ENCODE results near the gene CREB3L4.
A peak's percentile ranks its signal among the peaks of the same experiment; 100 is the strongest.
"Not testable (repeated sequence)": the region's sequence is repeated elsewhere in the genome, so short reads cannot be mapped to it uniquely, and the experiment has no call there.

Gene CREB3L4

DNA sequence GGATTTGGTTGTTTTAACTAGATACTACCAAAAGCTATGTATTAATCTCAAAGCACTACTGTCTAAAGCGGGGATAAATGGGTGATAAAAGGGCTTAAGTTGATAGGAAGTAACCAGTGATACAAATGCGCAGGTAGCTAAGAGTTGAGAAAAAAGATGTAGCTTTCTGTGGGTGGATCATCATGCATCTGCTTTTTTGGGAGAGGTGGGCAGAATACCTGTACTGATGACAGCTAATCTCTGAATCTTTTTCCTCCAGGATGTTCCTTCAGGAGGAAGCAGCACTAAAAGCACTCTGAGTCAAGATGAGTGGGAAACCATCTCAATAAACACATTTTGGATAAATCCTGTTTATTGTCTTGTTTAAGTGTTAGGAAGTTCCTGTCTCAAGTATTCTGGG is 24.1 kb downstream of the CREB3L4 start:
- no peaks in the 10 kb centered on the region for H3K9me3 Mint-ChIP-seq
- no peaks in the 10 kb centered on the region for H3K27me3 Mint-ChIP-seq
- intact Hi-C loops (cut with micrococcal nuclease): loop anchor here (2.0 to 5.0 kb wide), 2 partner anchors 190 to 321 kb away; partner anchors contain the start of gene ILF2
- peaks cover 42% of the 10 kb centered on the region for H3K4me1 Mint-ChIP-seq (ENCODE audit: low read depth)
- peaks cover 56% of the 10 kb centered on the region for H3K36me3 Mint-ChIP-seq (ENCODE audit: low read depth)
- H3K27ac Mint-ChIP-seq: peak overlapping the region; percentile 98
- peak overlapping the region; percentile 91 for H3K4me3 Mint-ChIP-seq

DNA sequence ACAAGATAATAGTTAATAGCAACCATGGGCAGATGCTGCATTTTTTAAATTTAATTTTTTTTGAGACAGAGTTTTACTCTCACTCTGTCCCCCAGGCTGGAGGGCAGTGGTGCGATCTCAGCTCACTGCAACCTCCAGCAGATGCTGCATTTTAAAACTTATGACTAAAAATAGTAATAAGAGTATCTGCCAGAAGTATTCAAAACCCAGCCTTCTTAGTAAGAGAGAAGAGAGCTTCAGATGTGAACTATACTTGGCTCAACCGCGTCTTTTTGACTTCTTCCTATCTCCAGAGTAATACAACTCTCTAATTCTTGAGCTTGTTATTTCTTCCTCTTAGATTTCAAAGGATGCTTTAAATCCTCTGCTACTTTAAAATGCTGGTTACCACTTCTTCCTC is 27.5 kb downstream of the CREB3L4 start:
- Mint-ChIP-seq H3K36me3 (ENCODE audit: low read depth) (peaks cover 56% of the 10 kb centered on the region), H3K9me3 (no peaks in the 10 kb centered on the region), H3K4me1 (ENCODE audit: low read depth) (peaks cover 30% of the 10 kb centered on the region), H3K4me3 (no peak overlapping the region), H3K27ac (no peak overlapping the region), H3K27me3 (no peaks in the 10 kb centered on the region)
- intact Hi-C loops (cut with micrococcal nuclease): no loop called here

DNA sequence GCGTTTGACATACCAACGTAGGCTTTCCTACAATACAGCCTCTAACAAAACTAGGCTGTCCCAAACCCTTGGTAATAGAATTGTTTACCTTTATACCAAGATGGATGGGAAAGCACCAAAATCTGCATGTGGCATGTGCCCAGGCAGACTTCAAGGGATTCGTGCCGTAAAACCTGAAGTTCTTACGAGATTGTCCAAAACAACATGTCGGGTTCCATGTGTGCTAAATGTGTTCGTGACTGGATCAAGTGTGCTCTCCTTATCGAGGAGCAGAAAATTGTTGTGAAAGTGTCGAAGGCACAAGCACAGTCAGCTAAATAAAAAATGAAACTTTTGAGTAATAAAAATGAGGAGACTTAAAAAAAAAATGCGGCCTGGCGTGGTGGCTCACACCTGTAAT is 27.9 kb downstream of the CREB3L4 start:
- Mint-ChIP-seq H3K27ac (no peak overlapping the region), H3K27me3 (no peaks in the 10 kb centered on the region), H3K36me3 (ENCODE audit: low read depth) (peaks cover 53% of the 10 kb centered on the region), H3K4me3 (no peak overlapping the region), H3K4me1 (ENCODE audit: low read depth) (peaks cover 27% of the 10 kb centered on the region), H3K9me3 (no peaks in the 10 kb centered on the region)
- intact Hi-C loops (cut with micrococcal nuclease): no loop called here

DNA sequence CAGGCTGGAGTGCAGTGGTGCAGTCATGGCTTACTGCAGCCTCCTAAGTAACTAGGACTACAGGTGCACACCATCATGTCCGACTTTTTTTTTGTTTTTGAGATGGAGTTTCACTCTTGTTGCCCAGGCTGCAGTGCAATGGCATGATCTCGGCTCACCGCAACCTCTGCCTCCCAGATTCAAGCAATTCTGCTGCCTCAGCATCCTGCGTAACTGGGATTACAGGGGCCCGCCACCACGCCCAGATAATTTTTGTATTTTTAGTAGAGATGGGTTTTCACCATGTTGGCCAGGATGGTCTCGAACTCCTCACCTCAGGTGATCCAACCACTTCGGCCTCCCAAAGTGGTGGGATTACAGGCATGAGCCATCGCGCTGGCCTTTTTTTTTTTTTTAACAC is 29.2 kb downstream of the CREB3L4 start:
- peaks cover 41% of the 10 kb centered on the region for H3K36me3 Mint-ChIP-seq (ENCODE audit: low read depth)
- H3K9me3 Mint-ChIP-seq; H3K27ac Mint-ChIP-seq; intact Hi-C loops (cut with micrococcal nuclease); H3K4me3 Mint-ChIP-seq; H3K27me3 Mint-ChIP-seq: not testable (repeated sequence)
- H3K4me1 Mint-ChIP-seq (ENCODE audit: low read depth): peaks cover 18% of the 10 kb centered on the region

DNA sequence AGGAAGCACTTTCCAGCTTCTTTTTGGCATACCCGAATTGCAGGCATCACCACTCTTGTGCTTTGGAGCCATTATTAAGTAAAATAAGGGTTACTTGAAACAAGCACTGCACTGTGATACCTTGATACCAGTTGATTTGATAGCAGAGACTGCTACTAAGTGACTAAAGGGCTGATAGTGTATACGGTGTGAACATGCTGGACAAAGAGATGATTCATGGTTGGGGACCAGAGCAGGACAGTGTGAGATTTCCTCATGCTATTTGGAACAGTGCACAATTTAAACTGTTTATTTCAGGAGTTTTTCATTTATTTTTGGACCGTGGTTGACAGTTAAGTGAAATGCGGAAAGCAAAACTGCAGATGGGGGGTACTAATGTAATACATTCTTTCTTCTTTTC is 32.7 kb downstream of the CREB3L4 start:
- Mint-ChIP-seq H3K27ac (no peak overlapping the region), H3K36me3 (ENCODE audit: low read depth) (peaks cover 7% of the 10 kb centered on the region), H3K9me3 (no peaks in the 10 kb centered on the region), H3K4me1 (ENCODE audit: low read depth) (no peaks in the 10 kb centered on the region), H3K4me3 (no peak overlapping the region), H3K27me3 (no peaks in the 10 kb centered on the region)
- intact Hi-C loops (cut with micrococcal nuclease): no loop called here

DNA sequence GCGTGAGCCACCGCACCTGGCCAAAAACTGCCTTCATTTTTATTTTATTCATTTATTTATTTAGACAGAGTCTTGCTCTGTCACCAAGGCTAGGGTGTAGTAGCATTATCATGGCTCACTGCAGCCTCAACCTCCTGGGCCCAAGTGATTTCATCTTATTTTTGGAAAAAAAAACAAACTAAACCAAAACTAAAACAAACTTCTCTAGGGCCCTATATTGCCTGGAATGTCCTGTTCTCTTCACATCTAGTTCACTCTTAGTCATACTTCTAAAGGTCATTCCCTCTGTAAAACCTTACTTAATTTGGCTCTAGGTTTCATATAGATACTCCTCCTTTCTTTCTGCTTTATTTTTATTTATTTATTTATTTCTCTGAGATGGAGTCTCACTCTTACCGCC is 38.4 kb downstream of the CREB3L4 start:
- intact Hi-C loops (cut with micrococcal nuclease): no loop called here
- H3K36me3 Mint-ChIP-seq (ENCODE audit: low read depth): no peaks in the 10 kb centered on the region
- H3K27me3 Mint-ChIP-seq: no peaks in the 10 kb centered on the region
- H3K4me3 Mint-ChIP-seq: no peak overlapping the region
- no peaks in the 10 kb centered on the region for H3K4me1 Mint-ChIP-seq (ENCODE audit: low read depth)
- H3K9me3 Mint-ChIP-seq: no peaks in the 10 kb centered on the region
- no peak overlapping the region for H3K27ac Mint-ChIP-seq

DNA sequence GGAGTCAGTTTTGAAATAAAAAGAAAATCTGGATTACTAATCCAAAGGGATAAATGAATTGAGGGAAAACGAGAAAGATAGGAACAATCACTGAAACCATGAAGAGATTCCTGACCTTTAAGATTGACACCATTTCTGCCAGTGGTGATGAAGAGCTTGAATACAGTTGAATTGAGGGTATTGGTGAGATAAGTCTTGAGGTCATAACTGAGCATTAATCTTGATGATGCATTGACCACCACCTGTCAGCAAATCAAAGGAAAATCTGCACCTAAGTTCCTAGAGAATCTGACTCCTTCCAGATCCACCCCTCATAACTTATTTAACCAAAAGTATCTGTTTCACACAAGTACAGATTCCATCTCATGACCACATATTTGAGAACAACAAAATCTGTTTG is 44.4 kb downstream of the CREB3L4 start:
- H3K36me3 Mint-ChIP-seq (ENCODE audit: low read depth): no peaks in the 10 kb centered on the region
- intact Hi-C loops (cut with micrococcal nuclease): no loop called here
- no peak overlapping the region for H3K27ac Mint-ChIP-seq

DNA sequence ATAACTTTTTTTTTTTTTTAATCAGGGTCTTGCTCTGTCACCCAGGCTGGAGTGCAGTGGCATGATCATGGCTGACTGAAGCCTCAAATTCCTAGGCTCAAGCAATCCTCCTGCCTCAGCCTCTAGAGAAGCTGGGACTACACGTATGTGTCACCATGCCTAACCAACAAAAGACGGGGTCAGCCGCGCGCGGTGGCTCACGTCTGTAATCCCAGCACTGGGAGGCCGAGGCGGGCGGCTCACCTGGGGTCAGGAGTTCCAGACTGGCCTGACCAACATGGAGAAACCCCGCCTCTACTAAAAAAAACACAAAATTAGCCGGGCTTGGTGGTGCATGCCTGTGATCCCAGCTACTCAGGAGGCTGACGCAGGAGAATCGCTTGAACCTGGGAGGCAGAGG is 44.8 kb downstream of the CREB3L4 start:
- H3K36me3 Mint-ChIP-seq (ENCODE audit: low read depth); H3K27ac Mint-ChIP-seq; H3K27me3 Mint-ChIP-seq; H3K9me3 Mint-ChIP-seq; H3K4me1 Mint-ChIP-seq (ENCODE audit: low read depth); H3K4me3 Mint-ChIP-seq; intact Hi-C loops (cut with micrococcal nuclease): not testable (repeated sequence)

More for the DNA sequence above, 44.4 kb downstream of the CREB3L4 start:
- no peaks in the 10 kb centered on the region for H3K27me3 Mint-ChIP-seq
- H3K4me1 Mint-ChIP-seq (ENCODE audit: low read depth): peaks cover 5% of the 10 kb centered on the region
- no peak overlapping the region for H3K4me3 Mint-ChIP-seq
- H3K9me3 Mint-ChIP-seq: no peaks in the 10 kb centered on the region

DNA sequence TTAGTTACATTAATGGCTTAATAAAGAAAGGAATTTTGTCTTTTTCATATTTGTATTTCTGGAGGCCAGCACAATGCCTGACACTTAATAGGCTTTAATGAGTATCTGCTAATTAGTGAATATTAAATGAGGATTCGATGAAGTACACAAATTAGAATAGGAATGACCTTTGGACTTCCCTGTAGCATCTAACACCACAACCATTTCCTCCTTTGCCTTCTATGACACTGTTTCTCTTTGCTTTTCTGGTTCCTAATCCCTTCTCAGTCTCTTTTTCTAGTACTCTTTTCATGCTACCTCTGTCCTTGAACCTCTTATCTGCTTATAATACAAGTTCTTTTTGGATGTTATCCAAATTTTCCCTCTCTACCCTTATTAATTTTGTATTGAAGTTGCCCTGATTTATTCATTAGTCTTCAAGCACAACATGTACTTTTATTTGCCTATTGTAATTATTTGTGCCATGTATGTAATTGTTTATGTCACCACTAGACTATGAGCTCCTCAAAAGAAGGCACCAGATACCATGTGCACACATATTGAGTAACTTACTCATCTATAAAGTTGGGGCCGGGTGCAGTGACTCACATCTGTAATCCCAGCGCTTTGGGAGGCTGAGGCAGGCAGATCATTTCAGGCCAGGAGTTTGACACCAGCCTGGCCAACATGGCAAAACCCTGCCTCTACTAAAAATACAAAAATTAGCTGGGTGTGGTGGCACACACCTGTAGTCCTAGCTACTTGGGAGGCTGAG is 46.6 kb downstream of the CREB3L4 start:
- intact Hi-C loops (cut with micrococcal nuclease): no loop called here
- Mint-ChIP-seq H3K4me1 (ENCODE audit: low read depth) (peaks cover 5% of the 10 kb centered on the region), H3K36me3 (ENCODE audit: low read depth) (no peaks in the 10 kb centered on the region), H3K9me3 (no peaks in the 10 kb centered on the region), H3K27me3 (no peaks in the 10 kb centered on the region), H3K27ac (no peak overlapping the region), H3K4me3 (no peak overlapping the region)

DNA sequence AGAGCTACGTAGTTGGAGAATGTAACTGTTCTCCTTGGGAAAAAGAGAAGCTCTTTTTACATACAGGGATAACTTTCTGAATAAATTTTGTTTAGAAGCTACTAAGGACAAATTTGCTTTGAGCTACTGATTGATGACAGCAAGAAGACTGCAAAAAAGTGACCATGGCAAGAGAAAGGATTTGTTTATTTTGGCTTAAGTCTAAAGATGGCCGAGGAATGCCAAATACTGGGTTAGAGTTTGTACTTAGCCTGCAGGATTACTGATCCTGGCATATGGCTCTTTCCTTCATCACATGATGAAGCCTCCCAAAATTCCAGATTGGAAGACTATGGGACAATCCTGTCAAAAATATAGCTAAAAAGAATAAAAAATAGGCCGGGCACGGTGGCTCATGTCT is 51.6 kb downstream of the CREB3L4 start:
- H3K4me3 Mint-ChIP-seq: no peak overlapping the region
- intact Hi-C loops (cut with micrococcal nuclease): no loop called here
- no peaks in the 10 kb centered on the region for H3K36me3 Mint-ChIP-seq (ENCODE audit: low read depth)
- H3K27ac Mint-ChIP-seq: no peak overlapping the region
- H3K27me3 Mint-ChIP-seq: no peaks in the 10 kb centered on the region
- H3K4me1 Mint-ChIP-seq (ENCODE audit: low read depth): peaks cover 3% of the 10 kb centered on the region
- H3K9me3 Mint-ChIP-seq: no peaks in the 10 kb centered on the region

DNA sequence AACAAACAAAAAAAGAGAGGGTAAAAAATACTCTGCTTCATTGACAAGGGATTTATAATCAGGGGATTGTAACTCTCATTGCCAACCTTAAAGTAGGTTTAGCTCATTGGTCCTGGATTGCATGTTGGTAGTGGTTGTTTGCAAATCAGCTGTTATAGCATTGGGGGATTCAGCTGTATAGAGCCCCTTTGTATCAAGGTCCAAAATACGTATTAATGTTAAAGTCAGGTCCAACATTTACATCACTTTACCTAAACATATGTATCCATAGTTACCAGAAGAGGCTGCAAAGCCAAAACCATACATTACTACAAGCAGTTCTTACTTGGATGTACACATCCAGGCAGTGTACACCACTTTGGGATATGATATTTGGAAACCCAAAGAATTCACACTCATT is 52.2 kb downstream of the CREB3L4 start:
- no peaks in the 10 kb centered on the region for H3K36me3 Mint-ChIP-seq (ENCODE audit: low read depth)
- H3K4me3 Mint-ChIP-seq: no peak overlapping the region
- H3K9me3 Mint-ChIP-seq: no peaks in the 10 kb centered on the region
- intact Hi-C loops (cut with micrococcal nuclease): loop anchor here (10.0 kb wide), 1 partner anchor 285 kb away; no protein-coding TSS in a partner anchor
- H3K27me3 Mint-ChIP-seq: no peaks in the 10 kb centered on the region
- H3K4me1 Mint-ChIP-seq (ENCODE audit: low read depth): no peaks in the 10 kb centered on the region
- no peak overlapping the region for H3K27ac Mint-ChIP-seq

Measured in dendritic cell treated with granulocyte-macrophage colony-stimulating factor and Interleukin-4, amounts not matched to agents 40 ng/mL and 50 ng/mL, for 4 days (primary cell).